ENCODE results near the gene SFT2D3.

- TF ChIP-seq, protein P1, sequence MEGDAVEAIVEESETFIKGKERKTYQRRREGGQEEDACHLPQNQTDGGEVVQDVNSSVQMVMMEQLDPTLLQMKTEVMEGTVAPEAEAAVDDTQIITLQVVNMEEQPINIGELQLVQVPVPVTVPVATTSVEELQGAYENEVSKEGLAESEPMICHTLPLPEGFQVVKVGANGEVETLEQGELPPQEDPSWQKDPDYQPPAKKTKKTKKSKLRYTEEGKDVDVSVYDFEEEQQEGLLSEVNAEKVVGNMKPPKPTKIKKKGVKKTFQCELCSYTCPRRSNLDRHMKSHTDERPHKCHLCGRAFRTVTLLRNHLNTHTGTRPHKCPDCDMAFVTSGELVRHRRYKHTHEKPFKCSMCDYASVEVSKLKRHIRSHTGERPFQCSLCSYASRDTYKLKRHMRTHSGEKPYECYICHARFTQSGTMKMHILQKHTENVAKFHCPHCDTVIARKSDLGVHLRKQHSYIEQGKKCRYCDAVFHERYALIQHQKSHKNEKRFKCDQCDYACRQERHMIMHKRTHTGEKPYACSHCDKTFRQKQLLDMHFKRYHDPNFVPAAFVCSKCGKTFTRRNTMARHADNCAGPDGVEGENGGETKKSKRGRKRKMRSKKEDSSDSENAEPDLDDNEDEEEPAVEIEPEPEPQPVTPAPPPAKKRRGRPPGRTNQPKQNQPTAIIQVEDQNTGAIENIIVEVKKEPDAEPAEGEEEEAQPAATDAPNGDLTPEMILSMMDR (IDR thresholded peaks at IDR 0.05): no peak
- TF ChIP-seq POLR2AphosphoS5 (IDR thresholded peaks at IDR 0.05; ENCODE audit: low read depth, low read length) (no peak), TCF7L2 (IDR thresholded peaks at IDR 0.05; ENCODE audit: low read depth, low read length) (no peak), SIN3A (IDR thresholded peaks at IDR 0.05; ENCODE audit: borderline replicate concordance, insufficient read depth, low read depth, low read length) (no peak)
These were observed 20.1 kb downstream of the SFT2D3 start for GRCh38 chr2:127721311-127721977.
